Measurements from ENCODE around the gene FAF2. TPM values are rescaled to one million over a fixed set of nuclear protein-coding genes. Genes with fewer than 3 reads are reported as not detected.

The FAF2 gene
- total RNA-seq, 1 experiment from 2014 or later: 44.4 TPM

DNA sequence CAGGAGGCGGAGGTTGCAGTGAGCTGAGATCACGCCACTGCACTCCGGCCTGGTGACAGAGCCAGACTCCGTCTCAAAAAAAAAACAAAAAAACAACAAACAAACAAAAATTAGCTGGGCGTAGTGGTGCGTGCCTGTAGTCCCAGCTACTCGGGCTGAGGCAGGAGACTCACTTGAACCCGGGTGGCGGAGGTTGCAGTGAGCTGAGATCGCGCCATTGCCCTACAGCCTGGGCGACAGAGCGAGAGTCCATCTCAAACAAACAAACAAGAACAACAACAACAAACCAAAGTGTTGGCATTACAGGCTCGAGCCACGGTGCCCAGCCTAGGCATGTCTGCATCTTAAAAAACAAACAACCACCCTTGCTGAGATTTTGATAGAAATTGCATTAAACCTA, 76.8 kb downstream of the FAF2 start:
- H3K27ac Mint-ChIP-seq: peak overlapping the region in 2 of 3 experiments; percentile 65 to 86; a peak in 3 of 7 replicates
- no peak overlapping the region for H3K23ac ChIP-seq (ENCODE audit: insufficient read length, low read depth, low read length)

More for the DNA sequence above, 76.8 kb downstream of the FAF2 start:
- Histone ChIP-seq H3K79me1 (ENCODE audit: insufficient read depth, low read depth, low read length, poor library complexity, severe bottlenecking) (no peaks in the 10 kb centered on the region), H3K9me3 (ENCODE audit: control insufficient read depth, low read depth, low read length) (no peaks in the 10 kb centered on the region), H3K23me2 (ENCODE audit: insufficient read length, low read depth, low read length, poor library complexity, severe bottlenecking) (no peaks in the 10 kb centered on the region), H3K27me3 (ENCODE audit: insufficient read depth, low read length) (no peaks in the 10 kb centered on the region), H2BK5ac (ENCODE audit: insufficient read length, low read length) (no peak overlapping the region), H3K18ac (ENCODE audit: insufficient read length, low read depth, low read length) (no peak overlapping the region), H3K56ac (ENCODE audit: insufficient read length, low read depth, low read length) (no peak overlapping the region), H3K4me1 (ENCODE audit: insufficient read depth, low read length) (no peaks in the 10 kb centered on the region), H3K9ac (ENCODE audit: extremely low read depth, insufficient read length, low read length) (no peak overlapping the region), H2BK15ac (ENCODE audit: low read depth, low read length) (no peak overlapping the region), H3K4ac (ENCODE audit: low read depth, low read length) (no peak overlapping the region), H3K14ac (ENCODE audit: insufficient read depth, low read length) (no peak overlapping the region), H3K79me2 (ENCODE audit: insufficient read depth, low read length) (no peaks in the 10 kb centered on the region), H2BK120ac (ENCODE audit: low read depth, low read length, poor library complexity, severe bottlenecking) (no peak overlapping the region), H2BK20ac (ENCODE audit: low read depth, low read length, poor library complexity, severe bottlenecking) (no peak overlapping the region), H4K20me1 (ENCODE audit: control insufficient read depth, insufficient read depth, insufficient read length) (no peaks in the 10 kb centered on the region), H4K5ac (ENCODE audit: insufficient read length, low read depth, low read length) (no peak overlapping the region), H4K8ac (replicated peaks; ENCODE audit: insufficient read length, low read depth, low read length) (no peak overlapping the region), H3K4me2 (ENCODE audit: insufficient read depth, insufficient read length, low read length) (no peak overlapping the region), H2AFZ (ENCODE audit: low read length) (no peak overlapping the region), H3T11ph (ENCODE audit: low read length) (no peak overlapping the region), H2AK5ac (ENCODE audit: insufficient read length, low read length) (no peak overlapping the region), H3K27ac (ENCODE audit: insufficient read length, low read depth, low read length) (no peak overlapping the region), H4K91ac (ENCODE audit: insufficient read length, low read depth, low read length) (no peak overlapping the region), H2BK12ac (ENCODE audit: insufficient read length, low read depth, low read length) (no peak overlapping the region)
- no CpG with 5 or more reads among the region's 15 CpGs for WGBS (ENCODE audit: extremely low coverage, insufficient read length, low lambda C conversion rate)
- Mint-ChIP-seq H3K9me3 (no peaks in the 10 kb centered on the region), H3K4me3 (no peak overlapping the region), H3K27me3 (ENCODE audit: low read depth) (peaks cover 3% of the 10 kb centered on the region), H3K4me1 (peaks cover 11 to 13% of the 10 kb centered on the region in 2 experiments), H3K36me3 (ENCODE audit: insufficient read depth in 1 of 3, low read depth in 3 of 3) (peaks cover 11 to 38% (median 34%) of the 10 kb centered on the region in 3 experiments; a peak in 6 of 7 replicates)
- TF ChIP-seq, protein P1, sequence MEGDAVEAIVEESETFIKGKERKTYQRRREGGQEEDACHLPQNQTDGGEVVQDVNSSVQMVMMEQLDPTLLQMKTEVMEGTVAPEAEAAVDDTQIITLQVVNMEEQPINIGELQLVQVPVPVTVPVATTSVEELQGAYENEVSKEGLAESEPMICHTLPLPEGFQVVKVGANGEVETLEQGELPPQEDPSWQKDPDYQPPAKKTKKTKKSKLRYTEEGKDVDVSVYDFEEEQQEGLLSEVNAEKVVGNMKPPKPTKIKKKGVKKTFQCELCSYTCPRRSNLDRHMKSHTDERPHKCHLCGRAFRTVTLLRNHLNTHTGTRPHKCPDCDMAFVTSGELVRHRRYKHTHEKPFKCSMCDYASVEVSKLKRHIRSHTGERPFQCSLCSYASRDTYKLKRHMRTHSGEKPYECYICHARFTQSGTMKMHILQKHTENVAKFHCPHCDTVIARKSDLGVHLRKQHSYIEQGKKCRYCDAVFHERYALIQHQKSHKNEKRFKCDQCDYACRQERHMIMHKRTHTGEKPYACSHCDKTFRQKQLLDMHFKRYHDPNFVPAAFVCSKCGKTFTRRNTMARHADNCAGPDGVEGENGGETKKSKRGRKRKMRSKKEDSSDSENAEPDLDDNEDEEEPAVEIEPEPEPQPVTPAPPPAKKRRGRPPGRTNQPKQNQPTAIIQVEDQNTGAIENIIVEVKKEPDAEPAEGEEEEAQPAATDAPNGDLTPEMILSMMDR (conservative IDR thresholded peaks at IDR 0.05): no peak
- DNase-seq: no peak

Measured in H9 (cell line).